ENCODE measurements around the gene CNKSR2. TPM values are rescaled to one million over a fixed set of nuclear protein-coding genes. Genes with fewer than 3 reads are reported as not detected.
"Not testable (repeated sequence)": the region's sequence is repeated elsewhere in the genome, so short reads cannot be mapped to it uniquely, and the experiment has no call there.

The CNKSR2 gene
- total RNA-seq, 1 experiment from 2014 or later, result not detected

DNA sequence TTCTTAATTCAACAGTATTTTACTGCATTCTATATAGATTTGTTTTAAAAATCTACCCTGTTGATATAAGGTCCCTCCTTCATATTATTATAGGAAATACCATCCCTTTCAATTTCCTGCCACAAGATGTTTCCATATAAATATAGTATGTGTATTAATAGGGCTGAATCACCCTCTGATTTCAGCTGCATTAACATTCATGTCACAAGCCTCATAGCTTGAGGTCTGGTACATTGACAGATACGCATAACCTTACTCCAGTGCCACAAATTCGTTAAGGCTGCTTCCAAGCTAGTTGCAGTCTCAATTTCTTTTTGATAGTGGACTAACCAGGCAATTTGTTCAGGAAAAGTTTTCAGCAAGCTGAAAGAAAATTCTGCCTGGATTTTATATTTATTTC is 155.6 kb downstream of the CNKSR2 start:
- BruUV-seq (replicated peaks), result no TSS peak
- POLR2A ChIA-PET, result no interaction called here

DNA sequence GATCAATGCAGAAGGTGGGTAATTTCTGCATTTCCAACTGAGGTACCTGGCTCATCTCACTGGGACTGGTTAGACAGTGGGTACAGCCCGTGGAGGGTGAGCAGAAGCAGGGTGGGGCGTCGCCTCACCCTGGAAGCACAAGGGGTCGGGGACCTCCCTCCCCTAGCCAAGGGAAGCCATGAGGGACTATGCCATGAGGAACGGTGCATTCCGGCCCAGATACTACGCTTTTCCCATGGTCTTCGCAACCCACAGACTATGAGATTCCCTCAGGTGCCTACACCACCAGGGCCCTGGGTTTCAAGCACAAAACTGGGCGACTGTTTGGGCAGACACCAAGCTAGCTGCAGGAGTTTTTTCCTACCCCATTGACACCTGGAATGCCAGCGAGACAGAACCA is 170.4 kb downstream of the CNKSR2 start:
- H3K4me2 ChIP-seq (ENCODE audit: low read length); H2AFZ ChIP-seq (ENCODE audit: low read depth, low read length, poor library complexity, severe bottlenecking); H3K27ac ChIP-seq (ENCODE audit: low read depth, low read length); POLR2A ChIA-PET; DNase-seq (ENCODE audit: low read depth, low spot score); H3K4me1 ChIP-seq (ENCODE audit: control insufficient read depth in 1 of 2, insufficient read depth in 2 of 2, low read length in 2 of 2); H4K20me1 ChIP-seq (ENCODE audit: insufficient read depth); H3K9ac ChIP-seq (ENCODE audit: low read length); H3K27me3 ChIP-seq (ENCODE audit: insufficient read depth, low read length); CTCF ChIA-PET; H3K36me3 ChIP-seq (ENCODE audit: control insufficient read depth in 1 of 2, insufficient read depth in 2 of 2, low read length in 2 of 2); intact Hi-C loops (cut with micrococcal nuclease); BruUV-seq (replicated peaks); RAD21 ChIA-PET (ENCODE audit: low non-redundant PET in 1 of 2, low total read pairs in 2 of 2, uncharacterized antibody in 2 of 2, unreplicated experiment in 2 of 2); H3K9me3 ChIP-seq (ENCODE audit: control insufficient read depth in 1 of 2, insufficient read depth in 1 of 2, low read depth in 1 of 2, low read length in 2 of 2); H3K9me2 ChIP-seq (ENCODE audit: insufficient read depth); H3K79me2 ChIP-seq (ENCODE audit: insufficient read depth, low read length); H3K4me3 ChIP-seq (replicated peaks in 1 of 2; ENCODE audit: low read depth in 1 of 2, low read length in 2 of 2); ATAC-seq: not testable (repeated sequence)

More for the DNA sequence above, 155.6 kb downstream of the CNKSR2 start:
- no peaks in the 10 kb centered on the region for H3K36me3 ChIP-seq (ENCODE audit: control insufficient read depth in 1 of 2, insufficient read depth in 2 of 2, low read length in 2 of 2)
- TF ChIP-seq JUND (IDR thresholded peaks at IDR 0.05) (no peak), YY1 (IDR thresholded peaks at IDR 0.05; ENCODE audit: extremely low read depth, insufficient replicate concordance, low read depth, low read length) (no peak), ZNF274 (IDR thresholded peaks at IDR 0.05; ENCODE audit: low read depth, low read length) (no peak)
- ChIA-PET RAD21 (ENCODE audit: low non-redundant PET in 1 of 2, low total read pairs in 2 of 2, uncharacterized antibody in 2 of 2, unreplicated experiment in 2 of 2) (interaction anchor here in 1 of 2 experiments (0.6 kb wide), 1 partner anchor 88 kb away, joined by 4 read pairs; no protein-coding TSS in a partner anchor), CTCF (no interaction called here)
- no peaks in the 10 kb centered on the region; the same call in 1 of the 2 replicates for H3K27me3 ChIP-seq (ENCODE audit: insufficient read depth, low read length)
- no peak overlapping the region for H2AFZ ChIP-seq (ENCODE audit: low read depth, low read length, poor library complexity, severe bottlenecking)
- no peaks in the 10 kb centered on the region for H3K79me2 ChIP-seq (ENCODE audit: insufficient read depth, low read length)
- no peak overlapping the region for H3K4me3 ChIP-seq (replicated peaks in 1 of 2; ENCODE audit: low read depth in 1 of 2, low read length in 2 of 2)
- no peaks in the 10 kb centered on the region for H4K20me1 ChIP-seq (ENCODE audit: insufficient read depth)
- H3K9me3 ChIP-seq (ENCODE audit: control insufficient read depth in 1 of 2, insufficient read depth in 1 of 2, low read depth in 1 of 2, low read length in 2 of 2), result no peaks in the 10 kb centered on the region
- H3K27ac ChIP-seq (ENCODE audit: low read depth, low read length), result no peak overlapping the region
- no peaks in the 10 kb centered on the region for H3K9me2 ChIP-seq (ENCODE audit: insufficient read depth)
- H3K4me1 ChIP-seq (ENCODE audit: control insufficient read depth in 1 of 2, insufficient read depth in 2 of 2, low read length in 2 of 2), result no peaks in the 10 kb centered on the region
- H3K9ac ChIP-seq (ENCODE audit: low read length), result no peak overlapping the region
- intact Hi-C loops (cut with micrococcal nuclease), result no loop called here
- H3K4me2 ChIP-seq (ENCODE audit: low read length), result no peak overlapping the region
- DNase-seq (ENCODE audit: low read depth, low spot score) (no peak), ATAC-seq (no peak)

- Histone ChIP-seq H3K27ac (ENCODE audit: low read depth, low read length) (no peak overlapping the region), H3K9me3 (ENCODE audit: control insufficient read depth in 1 of 2, insufficient read depth in 1 of 2, low read depth in 1 of 2, low read length in 2 of 2) (no peaks in the 10 kb centered on the region), H4K20me1 (ENCODE audit: insufficient read depth) (no peaks in the 10 kb centered on the region), H3K9me2 (ENCODE audit: insufficient read depth) (no peaks in the 10 kb centered on the region), H3K4me1 (ENCODE audit: control insufficient read depth in 1 of 2, insufficient read depth in 2 of 2, low read length in 2 of 2) (no peaks in the 10 kb centered on the region), H3K4me2 (ENCODE audit: low read length) (no peak overlapping the region), H3K4me3 (replicated peaks in 1 of 2; ENCODE audit: low read depth in 1 of 2, low read length in 2 of 2) (no peak overlapping the region), H2AFZ (ENCODE audit: low read depth, low read length, poor library complexity, severe bottlenecking) (no peak overlapping the region), H3K27me3 (ENCODE audit: insufficient read depth, low read length) (0 out of 2 replicates have a peak, but pooled peaks cover 3% of the 10 kb centered on the region), H3K79me2 (ENCODE audit: insufficient read depth, low read length) (no peaks in the 10 kb centered on the region), H3K36me3 (ENCODE audit: control insufficient read depth in 1 of 2, insufficient read depth in 2 of 2, low read length in 2 of 2) (no peaks in the 10 kb centered on the region), H3K9ac (ENCODE audit: low read length) (no peak overlapping the region)
- no TSS peak for BruUV-seq (replicated peaks)
- ATAC-seq (no peak), DNase-seq (ENCODE audit: low read depth, low spot score) (no peak)
- POLR2A ChIA-PET, result no interaction called here
- CTCF ChIA-PET, result no interaction called here
- intact Hi-C loops (cut with micrococcal nuclease), result no loop called here
- RAD21 ChIA-PET (ENCODE audit: low non-redundant PET in 1 of 2, low total read pairs in 2 of 2, uncharacterized antibody in 2 of 2, unreplicated experiment in 2 of 2), result no interaction called here
- TF ChIP-seq FOSL1 (IDR thresholded peaks at IDR 0.05; ENCODE audit: low read depth) (no peak), SIN3A (IDR thresholded peaks at IDR 0.05; ENCODE audit: low read depth) (no peak), EZH2phosphoT487 (IDR thresholded peaks at IDR 0.05; ENCODE audit: borderline replicate concordance) (no peak), ZFX (IDR thresholded peaks at IDR 0.05) (no peak), TCF7L2 (IDR thresholded peaks at IDR 0.05; ENCODE audit: borderline replicate concordance, extremely low read depth, insufficient read depth, insufficient read length) (no peak), EGR1 (IDR thresholded peaks at IDR 0.05; ENCODE audit: low read depth) (no peak), ATF3 (IDR thresholded peaks at IDR 0.05) (no peak), REST (IDR thresholded peaks at IDR 0.05; ENCODE audit: low read depth) (no peak), MAX (IDR thresholded peaks at IDR 0.05) (no peak)
Observed at GRCh38 chrX:21559417-21559816, 185.2 kb downstream of the CNKSR2 start.

Measured in HCT116 (cell line).